ENCODE data around the gene CCM2.

CCM2 gene

GRCh38 chr7:45000093-45001032 is at the start of gene CCM2:
TSS of gene CCM2 (plus strand) at chr7:45000201. CDS start at chr7:45000334, 133 bp downstream.
- DNase-seq (ENCODE audit: low read depth in 2 of 2) = no peak

- no peak for DNase-seq (ENCODE audit: low read depth in 2 of 2)
Measured at GRCh38 chr7:44953156-44953555, 46.8 kb upstream of the CCM2 start.

DNA sequence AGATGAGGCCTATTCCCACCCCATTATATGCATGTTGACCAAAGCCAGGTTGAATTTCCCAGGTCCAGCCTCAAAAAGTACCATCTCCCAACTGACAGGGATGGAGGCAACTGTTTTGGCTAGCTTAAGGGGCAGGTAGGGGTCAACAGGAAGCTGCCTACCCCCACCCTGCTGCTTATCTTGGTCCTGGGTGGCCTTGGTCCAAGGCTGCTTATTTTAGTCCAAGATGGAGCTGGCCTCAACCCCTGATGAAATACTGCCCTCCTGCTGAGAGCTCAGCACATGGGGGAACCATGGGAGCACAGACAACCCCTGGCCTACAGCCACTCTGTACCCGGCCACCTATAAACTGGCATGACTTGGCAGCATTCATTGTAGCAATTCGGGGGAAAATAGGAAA is 44.3 kb upstream of the CCM2 start:
- no peak for DNase-seq (ENCODE audit: low read depth in 2 of 2)

GRCh38 chr7:44956157-44956766 is 43.7 kb upstream of the CCM2 start:
- DNase-seq (ENCODE audit: low read depth in 2 of 2) = no peak

- DNase-seq (ENCODE audit: low read depth in 2 of 2) = no peak
Measured at GRCh38 chr7:44958645-44959344, 41.2 kb upstream of the CCM2 start.

GRCh38 chr7:44959433-44959951 is 40.5 kb upstream of the CCM2 start:
- no peak for DNase-seq (ENCODE audit: low read depth in 2 of 2)

DNA sequence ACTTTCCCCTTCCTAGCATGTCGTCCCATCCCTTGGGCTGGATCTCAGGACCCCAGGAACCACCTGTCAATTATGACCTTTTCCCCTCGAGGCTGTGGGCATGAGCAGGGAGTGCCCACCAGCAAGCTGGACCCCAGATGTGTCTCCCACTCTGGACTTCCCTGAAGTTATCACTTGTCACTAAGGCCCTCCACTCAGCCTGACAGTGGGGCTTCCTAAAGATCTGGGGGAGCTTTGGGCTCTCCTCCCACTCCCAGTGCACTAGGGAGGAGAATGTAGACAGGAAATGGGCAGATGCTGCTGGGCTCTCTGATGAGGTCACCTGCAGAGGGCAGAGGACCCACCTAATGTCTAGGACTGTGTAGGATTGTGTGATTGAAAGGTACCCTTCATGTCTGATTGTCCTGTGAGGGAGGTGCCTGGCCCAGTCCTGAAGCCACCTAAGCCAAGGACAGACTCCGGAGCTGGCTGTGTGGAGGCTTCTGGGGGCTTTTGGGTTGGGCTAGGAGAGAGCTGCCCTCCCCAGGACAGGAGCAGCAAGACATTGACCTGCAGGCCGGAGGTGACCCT is 39.9 kb upstream of the CCM2 start:
- no peak for DNase-seq (ENCODE audit: low read depth in 2 of 2)

GRCh38 chr7:44961844-44962482 is 38.0 kb upstream of the CCM2 start:
- no peak for DNase-seq (ENCODE audit: low read depth in 2 of 2)

- no peak for DNase-seq (ENCODE audit: low read depth in 2 of 2)
Measured at GRCh38 chr7:44962483-44963251, 37.3 kb upstream of the CCM2 start.

DNA sequence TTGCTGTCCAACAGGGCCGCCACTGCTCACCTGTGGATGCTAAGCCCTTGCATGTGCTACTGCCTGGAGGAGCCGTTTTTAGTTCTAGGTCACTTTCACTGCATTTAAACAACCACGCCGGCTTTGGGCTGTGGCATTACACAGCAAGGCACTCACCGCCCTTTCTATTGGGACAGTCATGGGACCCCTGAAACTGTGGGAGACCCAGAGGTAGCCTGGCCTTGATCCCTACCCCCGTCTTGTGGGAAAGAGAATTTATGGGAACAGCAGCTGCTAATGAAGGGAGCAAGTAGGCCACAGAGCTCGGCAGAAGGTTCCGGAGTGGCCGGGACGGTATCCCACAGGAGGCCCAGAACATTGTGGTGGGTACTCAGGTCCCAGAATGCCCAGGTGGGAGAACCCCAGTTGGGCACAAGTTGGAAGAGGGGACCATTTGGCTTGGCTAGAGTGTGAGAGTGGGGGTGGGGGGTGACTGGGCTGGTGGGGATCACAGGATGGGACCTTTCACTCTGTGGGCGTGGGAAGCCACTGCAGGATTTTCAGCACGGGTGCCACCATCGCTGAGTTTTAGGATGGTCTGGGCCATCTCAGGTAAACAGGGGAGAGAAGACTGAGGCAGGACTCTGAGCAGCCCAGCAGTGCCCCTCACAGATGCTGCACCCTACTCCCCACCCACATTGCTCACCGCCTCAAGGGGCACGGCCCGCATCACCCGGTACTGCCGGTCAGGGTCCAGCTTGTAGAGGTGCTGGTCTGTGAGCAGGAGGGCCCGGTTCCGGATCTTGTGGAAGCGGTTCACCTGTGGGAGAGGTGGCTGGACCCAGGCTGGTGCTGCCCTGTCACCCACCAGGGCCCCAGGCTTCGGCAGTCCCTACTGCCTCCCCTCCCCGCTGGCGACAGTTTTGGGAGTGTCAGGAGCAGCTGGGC is 36.4 kb upstream of the CCM2 start:
- no peak for DNase-seq (ENCODE audit: low read depth in 2 of 2)

GRCh38 chr7:44964384-44964830 is 35.6 kb upstream of the CCM2 start:
- no peak for DNase-seq (ENCODE audit: low read depth in 2 of 2)

- DNase-seq (ENCODE audit: low read depth in 2 of 2) = no peak
Measured at GRCh38 chr7:44964831-44965440, 35.1 kb upstream of the CCM2 start.

GRCh38 chr7:44965441-44965903 is 34.5 kb upstream of the CCM2 start:
- DNase-seq (ENCODE audit: low read depth in 2 of 2) = no peak

DNA sequence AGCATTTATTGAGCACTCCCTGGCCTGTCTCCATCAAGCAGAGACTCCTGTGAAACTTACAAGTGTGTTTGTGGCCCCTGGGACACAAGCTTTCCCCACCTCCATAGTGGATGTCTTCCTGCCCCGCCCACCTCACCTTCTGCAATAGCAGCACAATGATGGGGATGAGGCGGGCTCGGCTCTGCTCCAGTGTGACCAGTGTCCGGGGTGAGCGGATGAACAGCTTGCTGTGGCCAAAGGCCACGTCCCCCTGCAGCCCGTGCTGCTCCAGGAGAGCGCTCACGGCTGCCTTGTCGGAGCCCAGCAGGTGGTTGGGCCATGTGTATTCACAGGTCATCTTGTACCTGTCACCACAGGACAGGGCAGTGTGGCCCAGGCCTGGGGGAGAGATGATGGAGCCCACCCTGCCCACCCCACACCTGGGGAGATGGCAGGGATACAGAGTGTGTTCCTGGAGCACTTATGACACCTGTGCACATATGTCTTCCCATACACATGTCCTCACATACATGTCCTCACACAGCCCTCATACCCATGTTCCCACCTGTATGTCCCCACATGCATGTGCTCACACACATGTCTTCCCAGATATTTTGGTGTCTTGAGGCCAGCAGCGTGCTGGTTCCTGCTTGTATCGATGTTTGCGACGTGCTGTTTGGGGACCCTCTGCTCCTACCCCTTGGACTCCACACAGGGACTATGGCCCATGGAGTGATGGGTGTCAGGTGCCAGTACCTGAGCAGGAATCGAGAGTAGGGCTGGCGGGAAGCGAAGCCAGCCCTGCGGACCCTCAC is 33.9 kb upstream of the CCM2 start:
- no peak for DNase-seq (ENCODE audit: low read depth in 2 of 2)

GRCh38 chr7:44966731-44967538 is 33.1 kb upstream of the CCM2 start:
- DNase-seq (ENCODE audit: low read depth in 2 of 2) = no peak

- DNase-seq (ENCODE audit: low read depth in 2 of 2) = no peak
Measured at GRCh38 chr7:44967571-44968446, 32.2 kb upstream of the CCM2 start.

Data from activated CD4-positive, alpha-beta T cell treated with anti-CD3 and anti-CD28 coated beads for 24 hours (primary cell).